ENCODE data around the gene ABLIM1.

The ABLIM1 gene

DNA sequence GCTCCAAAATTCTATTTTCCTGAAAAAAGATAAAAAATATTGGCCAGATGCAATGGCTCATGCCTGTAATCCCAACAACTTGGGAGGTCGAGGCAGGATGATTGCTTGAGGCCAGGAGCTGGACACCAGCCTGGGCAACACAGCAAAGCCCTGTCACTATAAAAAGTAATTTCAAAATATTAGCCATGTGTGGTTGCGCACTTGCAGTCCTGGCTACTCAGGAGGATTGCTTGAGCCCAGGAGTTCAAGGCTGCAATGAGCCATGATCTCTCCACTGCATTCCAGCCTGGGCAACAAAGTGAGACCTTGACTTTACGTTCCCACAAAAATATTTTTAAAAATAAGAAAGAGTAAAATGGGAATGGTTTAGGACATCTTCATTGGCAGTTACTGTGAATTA lies 149.7 kb downstream of the ABLIM1 start:
- no peak for DNase-seq (ENCODE audit: extremely low read depth, low read depth)
- TF ChIP-seq, protein P1, sequence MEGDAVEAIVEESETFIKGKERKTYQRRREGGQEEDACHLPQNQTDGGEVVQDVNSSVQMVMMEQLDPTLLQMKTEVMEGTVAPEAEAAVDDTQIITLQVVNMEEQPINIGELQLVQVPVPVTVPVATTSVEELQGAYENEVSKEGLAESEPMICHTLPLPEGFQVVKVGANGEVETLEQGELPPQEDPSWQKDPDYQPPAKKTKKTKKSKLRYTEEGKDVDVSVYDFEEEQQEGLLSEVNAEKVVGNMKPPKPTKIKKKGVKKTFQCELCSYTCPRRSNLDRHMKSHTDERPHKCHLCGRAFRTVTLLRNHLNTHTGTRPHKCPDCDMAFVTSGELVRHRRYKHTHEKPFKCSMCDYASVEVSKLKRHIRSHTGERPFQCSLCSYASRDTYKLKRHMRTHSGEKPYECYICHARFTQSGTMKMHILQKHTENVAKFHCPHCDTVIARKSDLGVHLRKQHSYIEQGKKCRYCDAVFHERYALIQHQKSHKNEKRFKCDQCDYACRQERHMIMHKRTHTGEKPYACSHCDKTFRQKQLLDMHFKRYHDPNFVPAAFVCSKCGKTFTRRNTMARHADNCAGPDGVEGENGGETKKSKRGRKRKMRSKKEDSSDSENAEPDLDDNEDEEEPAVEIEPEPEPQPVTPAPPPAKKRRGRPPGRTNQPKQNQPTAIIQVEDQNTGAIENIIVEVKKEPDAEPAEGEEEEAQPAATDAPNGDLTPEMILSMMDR (IDR thresholded peaks at IDR 0.05; ENCODE audit: low read depth, low read length): no peak

DNA sequence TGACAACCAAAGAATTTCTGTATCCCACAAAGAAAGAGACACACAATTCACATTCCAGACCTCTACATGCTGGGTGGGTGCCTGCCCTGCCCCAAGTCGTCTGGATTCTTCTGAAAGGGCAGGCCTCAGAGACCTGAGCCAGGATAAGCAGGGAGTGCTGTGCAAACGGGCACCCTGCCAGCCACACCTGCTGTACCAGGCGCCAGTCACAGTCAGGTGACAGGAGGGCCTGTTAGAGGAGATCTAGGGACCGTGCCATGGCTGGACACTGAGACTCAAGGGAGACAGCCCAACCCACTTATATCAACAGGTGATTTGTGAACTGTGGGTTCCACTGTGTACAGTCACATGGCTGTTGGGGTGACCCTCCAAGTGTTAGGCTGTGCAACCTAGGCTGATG lies 150.6 kb downstream of the ABLIM1 start:
- TF ChIP-seq, protein P1 (IDR thresholded peaks at IDR 0.05; ENCODE audit: low read depth, low read length): no peak
- DNase-seq (ENCODE audit: extremely low read depth, low read depth): no peak

DNA sequence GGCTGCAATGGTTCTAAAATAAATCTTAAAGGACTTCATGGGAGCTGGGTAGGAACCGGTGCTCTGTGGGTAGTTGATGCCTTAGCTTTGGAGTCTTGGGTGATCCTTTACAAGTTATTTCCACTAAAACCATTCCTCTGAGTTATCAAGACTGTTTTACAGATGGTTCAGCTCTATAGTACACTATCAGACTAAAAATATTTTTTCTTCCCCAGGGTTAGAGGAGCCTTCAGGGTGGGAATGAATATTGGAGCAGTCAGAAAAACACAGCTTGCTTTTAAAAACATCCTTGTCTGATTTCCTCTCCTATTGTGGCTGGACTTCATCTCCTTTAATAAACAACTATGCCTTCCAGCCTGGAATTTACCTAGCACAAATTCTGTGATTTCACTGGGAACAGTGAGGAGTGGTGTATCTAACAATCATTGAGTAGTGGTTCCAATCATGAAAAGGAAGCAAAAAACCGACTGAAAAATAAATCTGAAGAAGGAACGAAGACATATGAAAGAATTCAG lies 151.1 kb downstream of the ABLIM1 start:
- DNase-seq (ENCODE audit: extremely low read depth, low read depth): no peak
- TF ChIP-seq, protein P1 (IDR thresholded peaks at IDR 0.05; ENCODE audit: low read depth, low read length): no peak

DNA sequence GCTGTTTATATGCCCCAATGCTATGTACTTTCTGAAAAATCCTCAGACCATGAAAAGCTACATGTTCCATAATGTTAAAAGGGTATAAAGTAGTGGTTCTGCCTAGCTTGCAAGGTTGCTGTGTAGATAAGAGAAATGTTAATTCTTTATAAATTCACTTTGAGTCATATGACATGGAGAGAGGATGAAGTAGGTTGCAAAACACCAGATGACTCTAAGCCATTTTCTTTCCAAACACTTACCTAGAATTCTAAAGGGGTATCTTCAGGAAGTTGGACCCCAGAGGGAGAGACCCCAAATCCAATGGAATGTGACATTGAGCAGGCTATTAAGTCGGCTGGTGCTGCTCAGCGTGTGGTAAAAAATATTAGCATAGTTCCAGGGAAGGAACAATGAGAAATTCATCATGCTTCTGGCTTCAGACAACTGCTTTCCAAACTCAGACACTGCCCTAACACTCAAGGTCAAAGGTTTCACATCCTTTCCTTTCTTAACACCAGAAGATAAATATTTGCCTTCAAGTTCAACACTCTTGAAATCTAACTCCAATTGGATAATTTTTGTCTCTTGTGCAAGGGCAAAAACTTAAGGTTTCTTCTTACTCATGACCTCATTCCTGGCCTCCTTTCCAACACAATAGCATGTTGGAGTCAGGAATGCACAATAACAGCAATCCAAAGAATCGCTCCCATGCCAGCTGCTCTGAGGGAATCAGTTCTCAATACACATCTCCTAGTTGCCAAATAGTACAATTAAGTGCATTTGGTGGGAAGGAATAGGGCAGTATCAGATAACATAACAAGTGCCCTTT lies 153.1 kb downstream of the ABLIM1 start:
- peak; percentile 95 for DNase-seq (ENCODE audit: extremely low read depth, low read depth)
- TF ChIP-seq, protein P1 (IDR thresholded peaks at IDR 0.05; ENCODE audit: low read depth, low read length): no peak

DNA sequence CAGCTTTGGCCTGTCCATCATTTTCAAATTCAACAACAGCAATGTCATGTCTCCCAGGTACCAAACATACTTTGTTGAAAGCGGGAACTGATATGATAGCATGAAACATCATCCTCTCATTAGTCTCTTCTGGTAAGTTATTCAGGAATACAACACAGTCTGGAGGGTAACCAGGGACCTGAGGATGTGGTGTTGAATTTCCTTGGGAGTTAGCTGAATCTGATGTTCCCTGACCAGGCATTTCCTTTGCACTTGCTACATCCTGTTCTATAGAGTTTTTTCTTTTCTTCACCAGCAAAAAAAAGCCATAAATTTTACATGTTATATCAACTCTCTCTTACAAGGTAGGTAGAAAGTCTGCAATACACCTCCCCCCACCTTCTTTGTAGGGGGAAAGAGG lies 156.0 kb downstream of the ABLIM1 start:
- no peak for DNase-seq (ENCODE audit: extremely low read depth, low read depth)
- TF ChIP-seq, protein P1 (IDR thresholded peaks at IDR 0.05; ENCODE audit: low read depth, low read length): no peak

DNA sequence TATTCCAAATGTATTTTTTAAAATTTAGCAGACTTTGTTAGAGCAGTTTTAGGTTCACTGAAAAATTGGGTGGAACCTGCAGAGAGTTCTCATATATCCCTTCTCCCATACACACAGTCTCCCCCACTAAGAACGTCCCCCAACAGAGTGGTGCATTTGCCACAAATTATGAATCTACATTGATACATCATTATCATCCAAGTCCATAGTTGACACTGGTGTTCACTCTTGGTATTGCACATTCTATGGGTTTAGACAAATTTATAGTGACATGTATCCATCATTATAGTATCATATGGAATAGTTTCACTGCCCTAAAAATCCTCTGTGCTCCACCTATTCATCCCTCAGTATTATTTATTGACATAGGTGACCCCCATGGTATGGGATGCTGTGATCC lies 156.4 kb downstream of the ABLIM1 start:
- TF ChIP-seq, protein P1 (IDR thresholded peaks at IDR 0.05; ENCODE audit: low read depth, low read length): no peak
- no peak for DNase-seq (ENCODE audit: extremely low read depth, low read depth)

DNA sequence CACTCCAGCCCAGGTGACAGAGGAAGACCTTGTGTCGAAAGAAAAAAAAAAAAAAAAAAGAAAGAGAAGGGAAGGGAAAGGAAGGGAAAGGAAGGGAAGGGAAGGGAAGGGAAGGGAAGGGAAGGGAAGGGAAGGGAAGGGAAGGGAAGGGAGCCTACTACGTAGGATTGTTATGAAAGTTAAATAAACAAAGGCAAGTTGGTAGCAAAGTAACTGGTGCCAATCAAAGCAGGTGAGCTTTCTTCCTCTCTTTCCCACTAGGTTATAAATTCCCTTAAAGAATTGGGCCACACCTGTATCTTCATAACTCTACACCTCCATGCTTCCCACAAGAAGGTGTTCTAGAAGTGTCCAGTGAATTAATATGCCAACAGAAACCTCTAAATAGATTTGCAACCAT lies 157.4 kb downstream of the ABLIM1 start:
- no peak for DNase-seq (ENCODE audit: extremely low read depth, low read depth)
- TF ChIP-seq, protein P1 (IDR thresholded peaks at IDR 0.05; ENCODE audit: low read depth, low read length): no peak

All from AG09319 (cell line).